ENCODE data around the gene HMG20A.

HMG20A gene

GRCh38 chr15:77410701-77411618, 9.7 kb upstream of the HMG20A start:
- Histone ChIP-seq H3K9ac (ENCODE audit: low read depth, low read length) (no peak overlapping the region), H3K4me3 (ENCODE audit: low read length) (no peak overlapping the region), H3K4me1 (ENCODE audit: control insufficient read depth, insufficient read depth, low read length) (peaks cover 15% of the 10 kb centered on the region), H3K9me3 (replicated peaks; ENCODE audit: low read length) (no peaks in the 10 kb centered on the region), H3K4me2 (ENCODE audit: low read length) (no peak overlapping the region), H3K27me3 (ENCODE audit: control insufficient read depth, insufficient read depth, low read length) (no peaks in the 10 kb centered on the region), H3K36me3 (ENCODE audit: insufficient read depth, low read length) (no peaks in the 10 kb centered on the region)

- H3K4me1 ChIP-seq (ENCODE audit: control insufficient read depth, insufficient read depth, low read length) = peaks cover 21% of the 10 kb centered on the region
- no peak overlapping the region for H3K4me3 ChIP-seq (ENCODE audit: low read length)
- no peaks in the 10 kb centered on the region for H3K36me3 ChIP-seq (ENCODE audit: insufficient read depth, low read length)
- no peak overlapping the region for H3K9ac ChIP-seq (ENCODE audit: low read depth, low read length)
- no peaks in the 10 kb centered on the region for H3K9me3 ChIP-seq (replicated peaks; ENCODE audit: low read length)
- H3K27me3 ChIP-seq (ENCODE audit: control insufficient read depth, insufficient read depth, low read length) = no peaks in the 10 kb centered on the region
- no peak overlapping the region for H3K4me2 ChIP-seq (ENCODE audit: low read length)
These were observed 9.1 kb upstream of the HMG20A start for GRCh38 chr15:77411619-77411976.

DNA sequence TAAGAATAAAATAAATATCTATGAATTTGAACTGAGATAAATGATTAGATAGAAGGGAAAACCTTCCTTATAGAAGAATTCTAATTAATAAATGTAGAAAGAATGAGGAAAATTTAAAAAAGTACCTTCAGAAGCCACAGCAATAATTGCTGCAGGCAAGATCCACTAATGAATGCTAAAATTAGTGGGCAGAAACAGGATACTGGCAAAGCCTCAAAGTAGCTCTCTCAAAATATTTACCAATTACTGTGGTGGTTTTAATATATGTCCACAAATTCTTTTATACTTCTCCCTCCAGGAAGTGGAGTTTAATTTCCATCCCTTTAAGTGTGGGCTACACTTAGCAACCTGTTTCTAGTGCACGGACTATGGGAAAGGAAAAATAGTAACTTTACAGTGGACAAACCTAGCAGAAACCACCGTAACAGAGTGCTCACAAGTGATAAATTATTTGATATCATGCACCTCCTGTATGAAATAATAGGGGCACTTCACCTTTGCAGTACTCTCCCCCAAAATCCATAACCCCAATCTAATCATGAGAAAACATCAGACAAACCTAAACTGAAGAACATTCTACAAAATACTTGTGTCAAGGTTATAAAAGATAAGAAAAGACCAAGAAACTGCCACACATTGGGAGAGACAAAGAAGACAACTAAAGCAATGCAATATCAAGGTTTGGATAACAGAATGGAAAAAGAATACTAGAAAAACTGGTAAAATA, 7.6 kb upstream of the HMG20A start:
- Histone ChIP-seq H3K27me3 (ENCODE audit: control insufficient read depth, insufficient read depth, low read length) (no peaks in the 10 kb centered on the region), H3K4me2 (ENCODE audit: low read length) (no peak overlapping the region), H3K4me1 (ENCODE audit: control insufficient read depth, insufficient read depth, low read length) (peaks cover 35% of the 10 kb centered on the region), H3K9me3 (replicated peaks; ENCODE audit: low read length) (no peaks in the 10 kb centered on the region), H3K4me3 (ENCODE audit: low read length) (no peak overlapping the region), H3K36me3 (ENCODE audit: insufficient read depth, low read length) (no peaks in the 10 kb centered on the region), H3K9ac (ENCODE audit: low read depth, low read length) (no peak overlapping the region)

GRCh38 chr15:77413699-77414349, 6.9 kb upstream of the HMG20A start:
- no peaks in the 10 kb centered on the region for H3K9me3 ChIP-seq (replicated peaks; ENCODE audit: low read length)
- no peaks in the 10 kb centered on the region for H3K27me3 ChIP-seq (ENCODE audit: control insufficient read depth, insufficient read depth, low read length)
- H3K4me1 ChIP-seq (ENCODE audit: control insufficient read depth, insufficient read depth, low read length) = peaks cover 41% of the 10 kb centered on the region
- no peak overlapping the region for H3K4me3 ChIP-seq (ENCODE audit: low read length)
- no peak overlapping the region for H3K9ac ChIP-seq (ENCODE audit: low read depth, low read length)
- no peak overlapping the region for H3K4me2 ChIP-seq (ENCODE audit: low read length)
- H3K36me3 ChIP-seq (ENCODE audit: insufficient read depth, low read length) = no peaks in the 10 kb centered on the region

DNA sequence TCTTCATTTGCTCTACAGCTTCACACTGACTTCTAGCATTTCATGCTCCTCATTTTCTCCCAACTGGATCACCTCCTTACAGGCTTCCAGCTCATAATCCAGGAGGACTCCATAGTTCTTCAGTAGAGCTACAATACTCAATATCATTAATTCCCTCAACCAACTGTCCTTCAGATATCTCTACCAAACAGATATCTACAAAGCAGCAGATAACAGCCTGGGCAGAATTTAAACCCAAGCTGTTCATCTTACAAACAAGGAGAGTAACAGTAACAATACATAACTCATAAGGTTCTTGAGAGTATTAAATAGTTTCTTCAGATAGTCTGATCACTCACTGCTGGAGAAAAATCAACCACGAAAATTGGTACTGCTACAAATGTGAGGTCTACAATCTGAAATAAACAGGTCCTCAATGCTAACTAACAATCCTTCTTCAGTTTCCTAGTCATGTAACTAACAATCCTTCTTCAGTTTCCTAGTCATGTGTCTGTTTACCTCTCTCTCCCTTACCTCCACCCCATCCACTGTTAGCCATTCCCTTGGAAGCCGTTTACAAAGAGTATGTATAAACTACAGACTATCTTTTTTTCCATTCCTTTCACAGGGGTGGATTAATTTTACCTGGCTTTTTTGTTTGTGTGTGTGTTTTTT, 5.8 kb upstream of the HMG20A start:
- no peaks in the 10 kb centered on the region for H3K9me3 ChIP-seq (replicated peaks; ENCODE audit: low read length)
- H3K4me2 ChIP-seq (ENCODE audit: low read length) = no peak overlapping the region
- no peak overlapping the region for H3K9ac ChIP-seq (ENCODE audit: low read depth, low read length)
- H3K4me1 ChIP-seq (ENCODE audit: control insufficient read depth, insufficient read depth, low read length) = peaks cover 33% of the 10 kb centered on the region
- no peak overlapping the region for H3K4me3 ChIP-seq (ENCODE audit: low read length)
- no peaks in the 10 kb centered on the region for H3K27me3 ChIP-seq (ENCODE audit: control insufficient read depth, insufficient read depth, low read length)
- no peaks in the 10 kb centered on the region for H3K36me3 ChIP-seq (ENCODE audit: insufficient read depth, low read length)

- no peak overlapping the region for H3K9ac ChIP-seq (ENCODE audit: low read depth, low read length)
- H3K9me3 ChIP-seq (replicated peaks; ENCODE audit: low read length) = no peaks in the 10 kb centered on the region
- H3K4me3 ChIP-seq (ENCODE audit: low read length) = no peak overlapping the region
- H3K4me1 ChIP-seq (ENCODE audit: control insufficient read depth, insufficient read depth, low read length) = peaks cover 32% of the 10 kb centered on the region
- no peaks in the 10 kb centered on the region for H3K36me3 ChIP-seq (ENCODE audit: insufficient read depth, low read length)
- peak overlapping the region; percentile 42 for H3K4me2 ChIP-seq (ENCODE audit: low read length)
- no peaks in the 10 kb centered on the region for H3K27me3 ChIP-seq (ENCODE audit: control insufficient read depth, insufficient read depth, low read length)
These were observed 5.1 kb upstream of the HMG20A start for GRCh38 chr15:77415450-77416147.

DNA sequence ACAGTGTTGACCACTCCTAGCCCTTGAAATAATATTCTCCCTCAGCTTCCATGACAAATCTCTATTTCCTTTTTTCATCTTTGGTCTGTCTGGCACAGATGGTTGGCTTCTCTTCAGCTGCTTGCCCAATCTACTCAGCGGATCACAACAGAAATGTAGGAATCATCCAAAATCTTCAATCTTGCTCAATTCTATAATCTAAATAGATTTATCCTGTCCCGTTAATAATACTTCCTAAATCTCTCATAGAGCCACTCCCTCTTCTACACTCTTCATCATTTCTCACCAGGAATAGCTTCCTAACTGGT, 4.6 kb upstream of the HMG20A start:
- H3K4me1 ChIP-seq (ENCODE audit: control insufficient read depth, insufficient read depth, low read length) = peaks cover 32% of the 10 kb centered on the region
- H3K9ac ChIP-seq (ENCODE audit: low read depth, low read length) = no peak overlapping the region
- H3K4me3 ChIP-seq (ENCODE audit: low read length) = no peak overlapping the region
- H3K4me2 ChIP-seq (ENCODE audit: low read length) = peak overlapping the region; percentile 42
- no peaks in the 10 kb centered on the region for H3K27me3 ChIP-seq (ENCODE audit: control insufficient read depth, insufficient read depth, low read length)
- H3K9me3 ChIP-seq (replicated peaks; ENCODE audit: low read length) = no peaks in the 10 kb centered on the region
- no peaks in the 10 kb centered on the region for H3K36me3 ChIP-seq (ENCODE audit: insufficient read depth, low read length)

- H3K4me1 ChIP-seq (ENCODE audit: control insufficient read depth, insufficient read depth, low read length) = peaks cover 38% of the 10 kb centered on the region
- peak overlapping the region; percentile 37 for H3K4me2 ChIP-seq (ENCODE audit: low read length)
- no peaks in the 10 kb centered on the region for H3K36me3 ChIP-seq (ENCODE audit: insufficient read depth, low read length)
- no peak overlapping the region for H3K4me3 ChIP-seq (ENCODE audit: low read length)
- H3K9ac ChIP-seq (ENCODE audit: low read depth, low read length) = no peak overlapping the region
- no peaks in the 10 kb centered on the region for H3K9me3 ChIP-seq (replicated peaks; ENCODE audit: low read length)
- no peaks in the 10 kb centered on the region for H3K27me3 ChIP-seq (ENCODE audit: control insufficient read depth, insufficient read depth, low read length)
These were observed 3.7 kb upstream of the HMG20A start for GRCh38 chr15:77416954-77417353.

DNA sequence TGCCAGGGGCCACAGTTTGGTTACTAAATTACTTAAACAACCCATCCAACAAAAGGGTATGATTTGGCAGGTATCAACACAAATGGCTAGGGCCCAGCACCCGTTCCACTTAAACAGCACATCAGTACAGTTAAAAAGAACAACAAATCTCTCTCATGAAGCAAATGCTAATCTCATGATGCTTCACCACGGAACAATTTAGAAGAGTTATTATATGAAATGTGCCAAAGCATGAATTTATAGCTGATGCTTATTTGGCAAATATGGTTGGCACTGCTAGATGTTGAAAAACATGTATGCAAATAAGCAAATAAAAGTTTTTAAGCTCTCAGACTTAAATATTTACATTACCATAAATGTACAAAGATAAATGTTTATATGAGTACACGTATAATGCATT, 3.1 kb upstream of the HMG20A start:
- Histone ChIP-seq H3K9me3 (replicated peaks; ENCODE audit: low read length) (no peaks in the 10 kb centered on the region), H3K4me3 (ENCODE audit: low read length) (peak overlapping the region; percentile 84), H3K4me1 (ENCODE audit: control insufficient read depth, insufficient read depth, low read length) (peaks cover 39% of the 10 kb centered on the region), H3K9ac (ENCODE audit: low read depth, low read length) (peak overlapping the region; percentile 97), H3K4me2 (ENCODE audit: low read length) (peak overlapping the region; percentile 85), H3K27me3 (ENCODE audit: control insufficient read depth, insufficient read depth, low read length) (no peaks in the 10 kb centered on the region), H3K36me3 (ENCODE audit: insufficient read depth, low read length) (no peaks in the 10 kb centered on the region)

- H3K36me3 ChIP-seq (ENCODE audit: insufficient read depth, low read length) = no peaks in the 10 kb centered on the region
- no peaks in the 10 kb centered on the region for H3K9me3 ChIP-seq (replicated peaks; ENCODE audit: low read length)
- H3K9ac ChIP-seq (ENCODE audit: low read depth, low read length) = peak overlapping the region; percentile 97
- peak overlapping the region; percentile 84 for H3K4me3 ChIP-seq (ENCODE audit: low read length)
- peaks cover 39% of the 10 kb centered on the region for H3K4me1 ChIP-seq (ENCODE audit: control insufficient read depth, insufficient read depth, low read length)
- H3K4me2 ChIP-seq (ENCODE audit: low read length) = peak overlapping the region; percentile 85
- H3K27me3 ChIP-seq (ENCODE audit: control insufficient read depth, insufficient read depth, low read length) = no peaks in the 10 kb centered on the region
These were observed 2.2 kb upstream of the HMG20A start for GRCh38 chr15:77418391-77418965.

Data from skeletal muscle satellite cell (primary cell).